SH-SY5Y (cell line): Measurements from ENCODE around the gene MAP2K7.

Experiments
- GATA2 ChIP-seq: IDR thresholded peaks from 2 replicates; pipeline ENCODE4 v1.6.1; 2011; ENCODE audit warnings: mild to moderate bottlenecking, low read depth, low read length
- GATA3 ChIP-seq: IDR thresholded peaks from 2 replicates; pipeline ENCODE4 v1.6.1; 2011; ENCODE audit warnings: low read depth, mild to moderate bottlenecking, low read length, moderate library complexity

DNA sequence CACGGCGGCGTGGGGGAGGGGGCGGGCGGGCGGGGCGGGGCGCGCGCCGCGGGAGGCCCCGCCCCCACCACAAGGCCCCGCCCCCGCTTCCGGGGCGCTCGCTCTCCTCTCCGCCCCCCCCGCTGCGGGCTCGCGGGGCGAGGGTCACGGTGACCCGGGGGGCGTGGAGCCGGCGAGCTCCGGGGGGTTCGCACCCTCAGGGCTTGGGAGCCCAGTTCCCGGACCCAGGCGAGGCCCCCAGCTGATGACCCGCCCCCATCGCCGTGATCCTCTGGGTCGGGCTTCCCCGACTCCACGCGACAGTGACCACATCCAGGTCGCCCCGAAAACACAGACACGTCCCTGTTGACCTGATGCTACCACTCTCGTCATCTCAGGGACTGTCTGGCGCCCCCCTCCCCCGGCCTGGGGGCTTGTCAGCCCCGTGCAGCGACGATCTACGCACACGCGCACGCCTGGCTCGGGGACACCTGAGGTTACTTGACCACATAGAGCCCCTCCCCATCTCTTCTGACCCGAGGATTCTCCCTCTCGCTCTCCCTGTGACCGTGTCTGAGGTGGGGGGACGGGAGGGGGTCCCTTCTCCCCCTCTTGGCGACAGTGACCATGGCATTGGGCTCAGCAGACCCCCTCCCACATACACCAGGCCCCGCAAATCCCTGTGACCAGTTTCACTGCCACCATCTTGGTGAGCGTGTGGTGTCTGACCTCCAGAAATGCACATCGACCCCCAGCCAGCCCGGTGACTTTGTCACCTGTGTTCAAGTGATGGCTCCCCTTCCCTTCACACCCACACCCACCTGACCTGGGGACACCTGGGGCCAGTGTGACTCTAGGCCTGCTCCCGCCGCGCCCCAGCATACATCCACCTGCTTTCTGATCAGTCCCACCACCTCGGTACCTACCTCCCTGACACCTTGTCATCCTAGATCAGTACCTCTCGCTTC is 670 bp downstream of the MAP2K7 start:
- TF ChIP-seq GATA2, result no peak
- TF ChIP-seq GATA3, result no peak
